ENCODE results near the gene CCDC167.
"Not testable (repeated sequence)": the region's sequence is repeated elsewhere in the genome, so short reads cannot be mapped to it uniquely, and the experiment has no call there.

The CCDC167 gene

GRCh38 chr6:37460805-37461204 lies 38.9 kb downstream of the CCDC167 start:
- DNase-seq = no peak

- DNase-seq = no peak
Measured at GRCh38 chr6:37459981-37460800, 39.5 kb downstream of the CCDC167 start.

GRCh38 chr6:37456816-37457560 lies 42.7 kb downstream of the CCDC167 start:
- DNase-seq = no peak

GRCh38 chr6:37456126-37456525 lies 43.6 kb downstream of the CCDC167 start:
- DNase-seq = no peak

GRCh38 chr6:37454420-37455140 lies 45.1 kb downstream of the CCDC167 start:
- no peak for DNase-seq

- no peak for DNase-seq
Measured at GRCh38 chr6:37452522-37452921, 47.2 kb downstream of the CCDC167 start.

GRCh38 chr6:37451441-37452193 lies 48.1 kb downstream of the CCDC167 start:
- no peak for DNase-seq

DNA sequence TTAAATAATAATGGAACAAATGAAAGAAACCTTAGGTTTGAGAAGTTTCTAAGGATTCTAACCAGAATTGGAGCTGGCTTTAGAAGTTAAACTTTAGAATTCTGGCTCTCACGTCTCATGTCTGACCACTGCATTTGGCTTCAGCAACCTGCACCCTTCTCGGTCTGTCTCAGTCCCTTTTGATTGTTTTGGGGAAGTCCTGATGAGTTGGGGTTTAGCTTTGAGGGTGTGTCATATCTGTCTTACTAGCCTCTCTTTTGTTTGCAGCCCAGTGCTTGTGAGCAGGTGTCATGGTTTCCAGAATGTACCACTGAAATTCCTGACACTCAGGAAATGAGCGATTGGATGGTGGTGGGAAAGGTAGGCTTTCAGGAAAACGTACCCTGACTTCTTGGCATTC lies 49.7 kb downstream of the CCDC167 start:
- DNase-seq = no peak

DNA sequence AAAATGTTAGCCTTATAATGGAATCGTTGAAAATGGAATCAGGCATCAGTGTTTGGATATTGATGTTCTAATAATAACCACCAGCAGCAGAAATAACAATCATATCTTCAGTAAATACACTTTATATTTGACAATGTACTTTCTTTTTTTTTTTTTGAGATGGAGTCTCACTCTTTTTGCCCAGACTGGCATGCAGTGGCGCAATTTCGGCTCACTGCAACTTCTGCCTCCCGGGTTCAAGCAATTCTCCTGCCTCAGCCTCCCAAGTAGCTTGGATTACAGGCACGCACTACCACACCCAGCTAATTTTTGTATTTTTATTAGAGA lies 56.5 kb downstream of the CCDC167 start:
- not testable (repeated sequence) for DNase-seq

GRCh38 chr6:37442416-37443215 lies 57.1 kb downstream of the CCDC167 start:
- no peak for DNase-seq

GRCh38 chr6:37441651-37442050 lies 58.0 kb downstream of the CCDC167 start:
- DNase-seq = no peak

- DNase-seq = no peak
Measured at GRCh38 chr6:37438930-37439329, 60.8 kb downstream of the CCDC167 start.

DNA sequence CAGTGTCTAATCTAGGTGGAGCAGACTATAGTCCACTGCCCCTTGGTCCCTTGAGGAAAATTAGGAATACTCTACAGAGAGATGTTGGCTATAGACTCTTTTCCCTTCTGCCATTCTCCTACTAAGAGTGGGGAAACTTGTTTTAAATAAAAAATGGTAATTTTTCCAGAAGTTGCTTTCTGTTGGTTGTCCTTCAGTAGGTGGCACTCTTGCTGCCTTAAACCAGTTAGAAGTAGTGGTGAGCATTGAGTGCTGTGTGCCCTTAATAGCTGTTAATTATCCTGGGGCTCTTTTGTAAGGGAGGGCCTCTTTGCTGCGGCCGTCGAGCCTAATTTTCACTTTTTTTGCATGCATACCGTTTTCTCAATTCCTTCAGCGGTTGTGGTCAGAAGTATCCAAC lies 63.9 kb downstream of the CCDC167 start:
- no peak for DNase-seq

GRCh38 chr6:37435373-37435772 lies 64.3 kb downstream of the CCDC167 start:
- DNase-seq = no peak

DNA sequence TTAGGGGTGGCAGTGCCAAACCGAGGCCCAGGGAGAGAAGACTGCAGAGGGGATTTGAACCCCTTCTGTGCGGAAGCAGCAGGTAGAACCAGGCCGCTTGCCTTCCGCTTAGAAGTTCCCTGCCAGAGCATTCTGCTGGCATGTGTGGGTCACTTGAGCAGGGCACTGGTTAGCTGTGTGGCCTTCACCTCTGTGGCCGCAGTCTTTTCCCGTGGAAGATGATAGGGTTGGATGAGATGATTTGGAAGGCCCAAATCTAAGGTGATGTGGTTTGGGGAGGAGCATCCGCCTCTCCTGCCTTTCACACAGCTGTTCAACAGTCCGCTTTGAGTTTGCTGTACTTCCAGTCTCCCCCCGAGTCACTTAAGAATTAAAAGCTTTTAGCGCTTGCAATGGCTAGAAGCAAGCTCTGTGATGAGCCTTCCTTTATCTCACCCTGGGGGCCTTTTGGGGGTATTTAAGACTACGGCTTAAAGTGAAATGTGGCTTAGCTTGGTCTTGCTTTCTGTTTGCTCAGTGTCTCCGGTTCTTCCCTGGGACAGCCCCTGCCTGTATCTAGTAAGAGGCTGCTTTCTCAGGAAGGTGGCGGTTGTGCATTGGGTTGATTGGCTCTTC lies 65.9 kb downstream of the CCDC167 start:
- peak in 4 of 5 donors; percentile 12 to 45 (median 18) for DNase-seq

Measured in T-helper 1 cell (primary cell).